ES-I3 (cell line): ENCODE data around the gene SPOCK2.

ENCODE experiments used
- H3K36me3 ChIP-seq: 2 replicates; pipeline ENCODE4 v1.6.1; 2013; ENCODE audit warnings: mild to moderate bottlenecking, low read length, control low read depth, moderate library complexity; ENCODE audit not compliant: insufficient read depth
- H3K4me1 ChIP-seq: 2 replicates; pipeline ENCODE4 v1.6.1; 2013; ENCODE audit warnings: mild to moderate bottlenecking, control low read depth, low read length; ENCODE audit not compliant: insufficient read depth
- H3K9ac ChIP-seq: 2 replicates; pipeline ENCODE4 v1.6.1; 2013; ENCODE audit warnings: low read depth, mild to moderate bottlenecking, low read length, moderate library complexity
- H3K9me3 ChIP-seq: 2 replicates; pipeline ENCODE4 v1.6.1; 2013; ENCODE audit warnings: mild to moderate bottlenecking, low read length, moderate library complexity; ENCODE audit not compliant: control insufficient read depth, insufficient read depth

The SPOCK2 gene

DNA sequence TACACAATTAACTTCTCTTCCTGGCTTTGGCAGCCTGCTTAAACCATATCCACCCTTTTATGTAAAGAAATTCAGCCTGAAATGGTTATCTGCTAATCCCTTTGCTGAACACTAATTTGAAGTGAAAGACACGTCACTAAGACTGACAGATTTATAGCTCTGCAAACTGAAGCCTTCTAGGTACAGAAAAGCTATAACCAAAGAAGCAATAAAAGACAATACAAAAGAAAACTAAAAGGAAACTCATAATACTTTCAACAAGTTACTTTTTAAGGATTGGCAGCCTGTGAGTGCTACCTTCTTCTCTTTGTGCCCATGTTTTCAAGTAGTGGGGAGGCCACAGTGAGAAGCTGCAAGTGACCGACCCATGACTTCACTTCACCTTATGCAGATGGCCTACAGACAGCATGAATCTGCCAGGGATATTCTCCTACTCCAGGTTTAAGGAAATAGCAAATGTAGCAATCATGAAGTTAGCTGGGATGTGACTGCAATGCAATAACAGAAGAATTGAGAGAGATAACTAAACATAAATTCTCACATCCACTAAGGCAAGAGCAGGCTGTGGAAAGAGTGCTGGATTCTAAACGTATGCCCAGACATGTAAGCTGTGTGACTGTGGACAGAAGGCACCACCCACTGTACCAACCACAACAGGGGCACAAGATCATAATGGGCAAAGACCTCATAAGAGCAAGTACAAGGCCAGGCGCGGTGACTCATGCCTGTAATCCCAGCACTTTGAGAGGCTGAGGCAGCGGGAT is 10.7 kb upstream of the SPOCK2 start:
- Histone ChIP-seq H3K9me3 (no peaks in the 10 kb centered on the region), H3K4me1 (peaks cover 4% of the 10 kb centered on the region), H3K36me3 (peaks cover 7% of the 10 kb centered on the region), H3K9ac (no peak overlapping the region)

DNA sequence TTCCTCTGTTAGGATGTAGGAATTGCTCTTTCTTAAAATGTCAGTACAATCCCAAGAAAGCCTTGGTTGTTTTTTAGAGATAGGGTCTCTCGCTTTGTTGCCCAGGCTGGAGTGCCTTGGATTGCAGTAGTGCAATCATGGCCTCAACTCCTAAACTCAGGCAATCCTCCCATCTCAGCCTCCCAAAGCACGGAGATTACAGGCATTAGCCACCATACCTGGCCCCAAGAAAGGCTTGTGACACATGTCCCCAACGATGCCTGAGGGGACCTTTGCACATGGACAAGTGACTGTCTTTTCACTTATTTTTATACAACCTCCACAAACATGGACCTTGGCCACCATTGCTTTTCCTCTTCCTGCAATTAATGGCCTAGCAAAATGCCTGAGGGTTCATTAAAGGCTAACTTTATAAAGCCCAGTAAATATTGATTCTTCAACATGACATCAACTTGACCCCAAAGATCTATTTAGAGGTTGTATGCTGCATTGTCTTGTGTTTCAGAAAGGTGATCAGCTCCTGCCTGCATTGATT is 10.0 kb upstream of the SPOCK2 start:
- Histone ChIP-seq H3K9me3 (no peaks in the 10 kb centered on the region), H3K36me3 (peaks cover 7% of the 10 kb centered on the region), H3K9ac (no peak overlapping the region), H3K4me1 (peaks cover 4% of the 10 kb centered on the region)

DNA sequence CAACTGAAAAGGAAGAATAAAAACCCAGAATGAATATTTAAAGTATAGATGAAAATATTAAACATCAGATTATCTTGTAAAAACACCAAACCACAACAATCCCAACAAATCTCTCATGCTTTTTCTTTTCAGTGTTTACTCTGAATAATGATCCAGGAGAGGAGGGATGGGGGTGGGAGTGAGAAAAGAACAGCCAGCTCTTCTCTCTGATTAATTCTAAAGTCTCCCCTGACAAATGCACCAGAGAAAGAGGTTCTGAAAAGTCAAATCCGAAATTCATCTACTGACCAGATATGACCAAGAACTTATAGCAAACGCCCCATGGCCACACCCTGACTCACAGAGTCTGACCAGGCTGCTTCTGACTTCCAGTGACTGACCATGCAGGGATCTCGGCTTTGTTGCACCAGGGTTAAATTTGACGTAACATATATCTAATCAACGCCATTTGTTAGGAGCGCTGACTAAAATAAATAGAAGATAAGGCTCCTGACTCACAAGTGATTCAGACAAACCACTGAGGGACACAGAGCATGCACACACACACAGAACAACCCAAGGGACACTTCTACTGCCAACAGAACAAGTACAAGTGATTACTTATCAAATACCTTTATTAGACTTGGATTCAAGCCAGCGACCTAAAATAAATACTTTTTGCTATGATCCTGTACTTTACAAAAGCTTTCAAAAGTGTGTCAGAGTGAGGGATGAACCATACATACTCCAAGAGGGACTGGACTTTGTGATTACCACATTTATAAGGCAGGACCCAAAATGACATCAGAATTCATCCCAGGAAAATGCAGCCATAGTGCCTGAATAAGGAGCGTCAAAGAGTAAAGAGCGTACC is 9.3 kb upstream of the SPOCK2 start:
- Histone ChIP-seq H3K36me3 (peaks cover 7% of the 10 kb centered on the region), H3K9ac (no peak overlapping the region), H3K4me1 (peaks cover 7% of the 10 kb centered on the region), H3K9me3 (no peaks in the 10 kb centered on the region)

DNA sequence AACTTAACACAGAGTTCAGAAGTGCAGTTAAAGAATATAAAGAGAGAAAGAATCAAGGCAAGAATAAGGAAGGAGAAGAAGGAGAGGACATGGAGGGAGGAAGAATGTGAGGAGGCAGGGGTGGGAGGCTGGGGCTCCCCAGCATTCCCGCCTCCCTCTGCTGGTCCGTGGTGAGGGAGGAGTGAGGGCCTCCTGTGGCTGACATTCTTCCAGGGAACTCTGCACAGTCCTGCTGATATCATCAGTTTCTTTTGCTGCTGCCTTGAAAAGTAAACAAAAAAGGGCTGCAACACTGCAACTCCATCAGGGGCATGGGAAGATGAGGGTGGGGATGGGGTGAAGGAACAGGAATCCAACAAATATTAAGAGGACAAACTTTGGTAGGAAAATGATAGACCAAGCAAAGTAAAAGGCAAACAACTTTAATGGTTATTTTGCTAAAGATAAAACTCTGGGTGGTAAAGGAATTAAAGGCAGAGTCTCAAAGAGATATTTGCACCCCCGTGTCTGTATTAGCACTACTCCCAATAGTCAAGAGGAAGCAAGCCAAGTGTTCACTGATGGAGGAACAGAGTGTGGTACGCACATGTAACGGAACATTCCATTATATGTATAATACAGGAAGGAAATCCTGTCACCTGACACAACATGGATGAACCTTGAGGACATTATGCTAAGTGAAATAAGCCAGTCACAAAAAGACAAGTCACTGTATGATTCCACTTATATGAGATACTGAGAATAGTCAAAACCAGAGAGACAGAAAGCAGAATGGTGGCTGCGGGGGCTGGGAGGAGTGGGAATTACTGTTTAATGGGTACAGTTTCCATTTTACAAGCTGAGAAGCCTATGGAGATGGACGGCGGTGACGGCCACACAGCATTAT is 8.0 kb upstream of the SPOCK2 start:
- Histone ChIP-seq H3K4me1 (peaks cover 10% of the 10 kb centered on the region), H3K9me3 (no peaks in the 10 kb centered on the region), H3K36me3 (peaks cover 7% of the 10 kb centered on the region; the same call in 1 of the 2 replicates), H3K9ac (no peak overlapping the region)

DNA sequence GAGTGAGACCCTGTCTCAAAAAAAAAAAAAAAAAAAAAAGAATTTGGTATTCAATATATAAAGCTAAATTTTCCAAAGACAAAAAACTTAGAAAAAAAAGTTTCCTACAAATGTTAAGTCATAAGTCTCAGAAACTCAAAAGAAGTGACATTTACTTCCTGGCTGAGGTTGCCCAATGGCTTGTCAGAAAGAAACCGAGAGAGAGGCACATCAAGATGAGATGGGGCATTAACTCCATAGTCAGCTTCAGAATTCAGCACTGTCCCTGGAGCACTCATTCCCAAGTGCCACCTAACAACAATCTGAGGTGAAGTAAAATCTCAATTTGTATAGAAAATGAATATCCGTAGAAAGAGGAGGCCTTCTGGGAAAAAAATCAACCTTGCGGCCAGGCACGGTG is 6.8 kb upstream of the SPOCK2 start:
- Histone ChIP-seq H3K9ac (no peak overlapping the region), H3K36me3 (peaks cover 7% of the 10 kb centered on the region; the same call in 1 of the 2 replicates), H3K4me1 (peaks cover 10% of the 10 kb centered on the region), H3K9me3 (no peaks in the 10 kb centered on the region)

DNA sequence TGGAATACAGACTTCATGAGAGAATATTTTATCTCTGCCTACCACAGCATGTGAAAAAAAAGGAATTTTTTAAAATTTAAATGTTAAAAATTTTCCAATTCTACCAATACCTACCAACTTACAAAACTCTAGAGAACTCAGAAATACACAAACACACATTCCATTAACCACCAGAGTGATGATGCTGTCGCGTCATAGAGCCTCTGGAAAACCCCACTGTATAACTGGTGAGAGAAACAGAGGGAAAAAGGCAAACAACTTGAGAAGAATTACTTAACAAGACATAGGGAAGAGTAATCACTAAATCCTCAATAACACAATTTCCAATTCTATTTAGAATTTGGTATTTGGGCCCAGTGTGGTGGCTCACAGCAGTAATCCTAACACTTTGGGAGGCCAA is 6.2 kb upstream of the SPOCK2 start:
- Histone ChIP-seq H3K9ac (no peak overlapping the region), H3K36me3 (peaks cover 7% of the 10 kb centered on the region; the same call in 1 of the 2 replicates), H3K9me3 (no peaks in the 10 kb centered on the region), H3K4me1 (peaks cover 13% of the 10 kb centered on the region)

DNA sequence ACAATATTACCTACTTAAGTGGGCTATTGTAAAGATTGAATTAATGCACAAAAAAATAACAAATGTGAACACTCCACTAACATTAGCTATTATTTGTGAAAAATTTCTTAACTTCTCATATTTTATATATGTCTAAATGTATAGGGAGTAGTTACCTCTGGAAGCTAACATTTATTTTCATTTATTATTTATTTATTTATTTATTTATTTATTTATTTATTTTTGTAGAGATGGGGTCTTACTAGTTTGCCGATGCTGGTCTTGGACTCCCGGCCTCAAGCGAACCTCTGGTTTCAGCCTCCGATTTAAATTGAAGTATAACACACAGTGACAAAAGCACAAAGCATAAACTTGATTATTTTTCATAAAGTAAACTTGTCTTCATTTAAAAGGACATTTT is 5.1 kb upstream of the SPOCK2 start:
- Histone ChIP-seq H3K4me1 (peaks cover 18% of the 10 kb centered on the region), H3K9me3 (no peaks in the 10 kb centered on the region), H3K36me3 (peaks cover 7% of the 10 kb centered on the region; the same call in 1 of the 2 replicates), H3K9ac (no peak overlapping the region)

DNA sequence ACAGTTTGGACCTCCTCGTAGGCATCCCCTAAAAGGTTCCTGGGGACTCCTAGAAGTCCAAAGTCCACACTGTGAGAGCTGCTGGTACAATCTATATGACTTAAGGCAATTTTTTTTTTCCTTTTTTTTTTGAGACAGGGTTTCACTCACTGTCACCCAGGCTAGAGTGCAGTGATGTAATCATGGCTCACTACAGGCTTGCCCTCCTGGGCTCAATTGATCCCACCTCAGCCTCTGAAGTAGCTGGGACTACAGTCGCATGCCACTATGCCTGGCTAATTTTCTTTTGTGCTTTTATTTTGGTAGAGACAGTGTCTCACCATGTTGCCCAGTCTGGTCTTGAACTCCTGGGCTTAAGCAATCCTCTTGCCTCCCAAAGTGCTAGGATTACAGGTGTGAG is 4.6 kb upstream of the SPOCK2 start:
- H3K36me3 ChIP-seq = peaks cover 7% of the 10 kb centered on the region; the same call in 1 of the 2 replicates
- no peak overlapping the region for H3K9ac ChIP-seq
- peaks cover 18% of the 10 kb centered on the region for H3K4me1 ChIP-seq
- H3K9me3 ChIP-seq = no peaks in the 10 kb centered on the region

DNA sequence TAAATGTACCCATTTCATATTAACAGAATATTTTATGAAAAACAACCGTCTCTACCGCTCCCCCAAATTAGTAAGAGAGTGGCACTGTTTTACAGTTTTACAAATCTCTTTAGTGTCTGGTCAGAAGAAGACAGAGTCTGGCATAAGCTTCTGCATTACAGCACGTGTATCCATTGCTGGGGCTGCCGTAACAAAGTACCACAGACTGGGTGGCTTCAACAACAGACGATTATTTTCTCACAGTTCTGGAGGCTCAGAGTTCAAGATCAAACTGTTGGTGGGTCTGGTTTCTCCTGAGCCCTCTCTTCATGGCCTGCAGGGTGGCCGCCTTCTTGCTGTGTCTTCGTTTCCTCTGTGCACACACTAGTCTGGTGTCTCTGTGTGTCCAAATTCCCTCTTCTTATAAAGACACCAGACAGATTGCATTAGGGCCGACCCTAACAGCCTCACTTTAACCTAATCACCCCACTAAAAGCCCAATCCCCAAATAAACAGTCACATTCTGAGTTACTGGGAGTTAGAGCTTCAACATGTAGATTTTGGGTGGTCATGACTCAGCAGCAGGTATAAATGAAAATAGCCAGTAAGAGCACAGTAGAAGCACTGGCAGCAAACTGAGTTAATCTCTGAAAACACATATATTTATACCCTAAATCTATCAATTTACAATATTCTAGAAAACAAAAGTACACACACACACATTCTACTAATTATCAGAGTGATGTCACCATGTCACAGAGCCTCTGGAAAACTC is 4.0 kb upstream of the SPOCK2 start:
- no peak overlapping the region for H3K9ac ChIP-seq
- peaks cover 7% of the 10 kb centered on the region; the same call in 1 of the 2 replicates for H3K36me3 ChIP-seq
- H3K9me3 ChIP-seq = no peaks in the 10 kb centered on the region
- H3K4me1 ChIP-seq = peaks cover 18% of the 10 kb centered on the region

DNA sequence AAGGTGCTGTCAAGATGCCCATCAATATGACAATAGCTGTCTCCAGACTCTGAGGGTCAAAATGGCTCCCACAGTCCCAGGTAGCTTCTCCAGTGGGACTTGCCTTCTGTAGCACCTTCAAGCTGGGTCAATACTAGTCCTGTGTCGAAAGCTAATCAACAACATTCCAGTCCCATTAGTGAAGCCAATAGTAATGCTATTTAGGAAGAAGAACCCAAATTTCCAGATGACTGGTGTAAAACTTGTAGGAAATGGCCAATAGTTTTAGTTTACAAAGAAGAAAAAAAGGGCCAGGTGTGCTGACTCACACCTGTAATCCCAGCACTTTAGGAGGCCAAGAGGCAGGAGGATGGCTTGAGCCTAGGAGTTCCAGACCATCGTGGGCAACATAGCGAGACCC is 2.0 kb upstream of the SPOCK2 start:
- no peak overlapping the region for H3K9ac ChIP-seq
- H3K9me3 ChIP-seq = no peaks in the 10 kb centered on the region
- peaks cover 16% of the 10 kb centered on the region for H3K4me1 ChIP-seq
- no peaks in the 10 kb centered on the region for H3K36me3 ChIP-seq

DNA sequence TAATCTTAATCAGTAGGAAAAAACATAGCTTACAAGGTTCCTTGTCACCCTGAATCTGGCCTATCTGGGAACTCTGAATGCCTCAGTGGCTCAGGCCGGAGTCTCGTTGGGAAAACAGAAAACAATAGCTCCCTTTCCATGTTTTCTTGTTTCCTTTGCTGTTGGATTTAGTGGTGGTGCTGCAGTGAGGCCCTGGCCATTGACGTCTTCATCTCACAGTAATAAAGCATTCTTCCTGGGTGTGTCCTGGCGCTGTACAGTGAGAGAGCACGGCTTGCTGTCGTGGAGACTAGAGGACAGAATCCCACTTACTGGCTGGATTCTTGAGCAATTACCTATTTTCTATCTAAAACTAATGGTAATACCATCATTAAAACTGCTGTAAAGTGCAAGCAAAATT is 1.3 kb upstream of the SPOCK2 start:
- Histone ChIP-seq H3K36me3 (no peaks in the 10 kb centered on the region), H3K9me3 (no peaks in the 10 kb centered on the region), H3K9ac (no peak overlapping the region), H3K4me1 (peaks cover 16% of the 10 kb centered on the region)

DNA sequence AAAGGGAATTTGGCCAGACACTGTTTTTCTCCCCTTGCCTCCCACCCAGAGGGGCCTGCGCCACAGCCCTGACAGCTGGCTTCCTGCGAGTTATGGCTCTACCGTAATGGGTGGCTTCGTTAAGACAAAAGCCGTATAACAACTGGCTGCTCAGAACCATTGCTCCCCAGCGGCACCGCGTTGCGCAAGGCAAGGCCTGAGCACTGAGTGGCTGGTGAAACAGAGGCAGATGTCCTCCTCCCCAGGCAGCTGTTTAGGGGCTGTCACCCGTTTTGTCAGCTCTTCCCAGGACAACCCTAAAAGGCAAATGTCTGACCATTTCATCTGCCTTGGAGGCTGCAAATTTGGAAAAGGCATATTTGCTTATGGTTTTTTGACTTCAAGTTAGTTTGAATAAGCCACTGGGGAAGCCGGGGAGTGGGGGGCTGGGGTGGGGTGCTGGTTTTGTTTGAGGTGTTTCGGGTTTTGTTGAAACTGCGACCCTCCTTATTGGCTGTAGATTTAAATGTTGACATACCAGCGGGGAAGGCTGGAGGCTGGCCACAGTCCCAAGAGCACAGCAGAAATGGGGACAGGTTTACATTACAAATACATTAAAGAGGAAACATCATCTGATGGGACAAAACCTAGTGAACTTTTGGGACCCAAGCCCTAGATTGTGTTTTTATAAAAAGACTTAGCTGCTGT is 681 bp upstream of the SPOCK2 start:
- Histone ChIP-seq H3K9me3 (no peaks in the 10 kb centered on the region), H3K36me3 (no peaks in the 10 kb centered on the region), H3K4me1 (peaks cover 16% of the 10 kb centered on the region), H3K9ac (peak overlapping the region; percentile 63)

DNA sequence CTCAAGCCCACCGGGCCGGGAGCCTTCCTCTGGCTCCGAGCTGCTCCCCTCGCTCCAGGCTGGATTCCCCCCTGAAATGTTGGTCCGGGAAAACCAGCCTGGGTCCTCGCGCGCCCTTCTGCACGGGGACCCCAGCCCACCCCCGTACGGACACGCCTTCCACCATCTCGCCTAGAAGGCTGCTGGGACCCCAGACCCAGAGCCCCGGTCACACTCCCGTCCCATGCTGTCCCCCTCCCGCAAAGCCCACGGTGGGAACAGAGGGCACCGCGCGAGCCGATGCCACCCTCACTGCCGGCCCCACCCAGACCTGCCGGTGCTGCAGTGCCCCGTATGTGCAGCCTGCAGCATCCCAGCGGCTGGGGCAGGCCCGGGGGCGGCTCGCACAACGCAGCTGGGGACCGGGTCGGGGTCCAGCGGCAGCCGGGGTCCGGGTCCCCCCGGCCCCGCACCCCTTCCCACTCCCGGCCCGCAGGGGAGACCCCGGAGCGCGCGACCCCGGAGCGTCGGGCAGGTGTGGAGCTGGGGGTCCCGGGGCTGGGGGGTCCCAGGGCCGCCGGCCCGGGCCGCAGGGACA is 871 bp downstream of the SPOCK2 start:
- H3K36me3 ChIP-seq = no peaks in the 10 kb centered on the region
- H3K4me1 ChIP-seq = peaks cover 12% of the 10 kb centered on the region
- peak overlapping the region; percentile 63 for H3K9ac ChIP-seq
- no peaks in the 10 kb centered on the region for H3K9me3 ChIP-seq
